Activated B cell treated with CpG ODN at 0.5 μM for 24 hours (primary cell): ENCODE measurements around the gene ABCB6. TPM values are rescaled to one million over a fixed set of nuclear protein-coding genes. Genes with fewer than 3 reads are reported as not detected.

ENCODE experiments used
- ATAC-seq: fragments of 200-7000 bp; cut with Tn5 transposase; one replicate; pipeline ENCODE4 v1.10.0; 2021; ENCODE audit warnings: low read depth, mild to moderate bottlenecking, moderate library complexity
- CTCF ChIA-PET: fragments of 350-600 bp; sonication (Branson Sonifier 250); formaldehyde crosslinking; loops from one replicate; lab custom pipeline; 2021; ENCODE audit warnings: antibody characterized with exemption; lab: Charles Lee
- POLR2A ChIA-PET: fragments of 350-600 bp; sonication (Branson Sonifier 250); formaldehyde crosslinking; loops from one replicate; lab custom pipeline; 2021; ENCODE audit warnings: antibody characterized with exemption; lab: Charles Lee
- DNase-seq: peaks from one replicate; pipeline ENCODE4 v3.0.0; 2022
- H3K27ac Mint-ChIP-seq: one replicate; pipeline ENCODE4 v1.8.0; 2020; ENCODE audit warnings: mixed read lengths
- H3K27me3 Mint-ChIP-seq: one replicate; pipeline ENCODE4 v1.8.0; 2021; ENCODE audit warnings: mixed read lengths
- H3K36me3 Mint-ChIP-seq: one replicate; pipeline ENCODE4 v1.8.0; 2021; ENCODE audit warnings: low read depth, mixed read lengths
- H3K4me1 Mint-ChIP-seq: one replicate; pipeline ENCODE4 v1.8.0; 2021; ENCODE audit warnings: mixed read lengths
- H3K4me3 Mint-ChIP-seq: one replicate; pipeline ENCODE4 v1.8.0; 2020; ENCODE audit warnings: mild to moderate bottlenecking, mixed read lengths
- H3K9me3 Mint-ChIP-seq: one replicate; pipeline ENCODE4 v1.8.0; 2020; ENCODE audit warnings: mixed read lengths
- intact Hi-C: fragments of 100-400 bp; cut with micrococcal nuclease; formaldehyde crosslinking; loops from one replicate; pipeline ENCODE4 v1.15.1; 2024
- total RNA-seq: library from RNA; stranded (reverse); gene quantifications from 2 replicates; pipeline ENCODE4 v1.2.3, GENCODE V29; 2022
- TF ChIP-seq, protein P1 (sequence below): fragments of 200-600 bp; IDR thresholded peaks from one replicate; pipeline ENCODE4 v1.8.0; 2022; ENCODE audit warnings: antibody characterized with exemption, mild to moderate bottlenecking

The ABCB6 gene
- total RNA-seq, result 12.1 and 16.6 TPM in 2 replicates

DNA sequence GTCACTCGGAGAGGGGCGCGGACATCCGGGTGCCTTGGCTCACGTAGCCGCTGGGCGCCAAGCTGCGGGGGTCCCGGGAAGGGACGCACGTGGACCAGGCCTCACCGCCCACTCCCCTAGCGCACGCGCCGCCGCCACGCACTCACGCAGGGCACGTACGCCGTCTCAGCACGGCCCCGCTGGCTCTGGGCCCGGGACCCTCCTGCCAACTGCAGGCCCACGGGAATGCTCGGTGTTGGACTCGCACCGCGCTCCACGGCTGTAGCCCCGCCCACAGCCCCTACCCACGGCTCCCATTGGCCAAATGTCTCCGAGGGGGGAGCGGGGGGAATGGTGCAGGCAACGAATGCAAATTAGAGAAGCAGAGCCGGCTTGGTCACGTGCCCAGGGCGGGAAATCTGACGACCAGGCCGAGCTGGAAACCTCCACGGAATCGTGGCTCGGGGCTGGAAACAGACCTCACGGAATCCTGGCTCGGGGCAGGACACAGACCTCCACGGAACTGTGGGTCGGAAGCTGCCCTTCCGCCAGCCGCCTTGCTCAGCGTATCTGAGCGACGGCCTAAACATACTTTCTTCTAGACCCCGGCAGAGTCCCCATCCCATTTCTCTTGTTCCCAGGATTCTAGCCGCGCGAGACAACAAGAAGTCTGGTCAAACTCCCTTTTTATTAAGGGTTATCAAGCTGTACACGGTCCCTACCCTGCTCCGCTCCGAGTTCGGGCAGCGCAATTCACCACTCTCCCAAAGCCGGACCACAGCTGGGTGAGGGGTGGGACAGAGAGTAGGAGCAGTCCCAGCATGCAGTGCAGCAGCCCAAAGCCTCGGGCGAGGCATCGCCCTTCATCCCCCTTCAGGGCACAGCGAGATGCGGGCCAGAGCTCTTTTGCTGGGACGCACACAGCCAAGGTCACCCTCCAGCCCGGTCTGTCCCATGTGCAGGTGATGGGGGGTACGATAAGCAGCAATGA lies at the start of gene ABCB6:
TSS of gene ABCB6 (minus strand) at position 227 of the 970 bp plus-strand sequence. CDS start 285 bp downstream, outside the sequence.
- TF ChIP-seq, protein P1, sequence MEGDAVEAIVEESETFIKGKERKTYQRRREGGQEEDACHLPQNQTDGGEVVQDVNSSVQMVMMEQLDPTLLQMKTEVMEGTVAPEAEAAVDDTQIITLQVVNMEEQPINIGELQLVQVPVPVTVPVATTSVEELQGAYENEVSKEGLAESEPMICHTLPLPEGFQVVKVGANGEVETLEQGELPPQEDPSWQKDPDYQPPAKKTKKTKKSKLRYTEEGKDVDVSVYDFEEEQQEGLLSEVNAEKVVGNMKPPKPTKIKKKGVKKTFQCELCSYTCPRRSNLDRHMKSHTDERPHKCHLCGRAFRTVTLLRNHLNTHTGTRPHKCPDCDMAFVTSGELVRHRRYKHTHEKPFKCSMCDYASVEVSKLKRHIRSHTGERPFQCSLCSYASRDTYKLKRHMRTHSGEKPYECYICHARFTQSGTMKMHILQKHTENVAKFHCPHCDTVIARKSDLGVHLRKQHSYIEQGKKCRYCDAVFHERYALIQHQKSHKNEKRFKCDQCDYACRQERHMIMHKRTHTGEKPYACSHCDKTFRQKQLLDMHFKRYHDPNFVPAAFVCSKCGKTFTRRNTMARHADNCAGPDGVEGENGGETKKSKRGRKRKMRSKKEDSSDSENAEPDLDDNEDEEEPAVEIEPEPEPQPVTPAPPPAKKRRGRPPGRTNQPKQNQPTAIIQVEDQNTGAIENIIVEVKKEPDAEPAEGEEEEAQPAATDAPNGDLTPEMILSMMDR, result no peak
- H3K27me3 Mint-ChIP-seq, result no peaks in the 10 kb centered on the region
- intact Hi-C loops, result loop anchor here (1.0 to 2.0 kb wide), 8 partner anchors 10 to 76 kb away; partner anchors contain the start of genes ANKZF1, ATG9A, DNAJB2 and GLB1L
- H3K27ac Mint-ChIP-seq, result peak within 1 kb of the TSS; percentile 74
- DNase-seq (peak; percentile 82), ATAC-seq (peak; percentile 95)
- peaks cover 19% of the 10 kb centered on the region for H3K4me1 Mint-ChIP-seq
- H3K4me3 Mint-ChIP-seq, result peak within 1 kb of the TSS; percentile 81
- ChIA-PET POLR2A (interaction anchor here (0.7 to 5.9 kb wide), 16 partner anchors 9 to 322 kb away, joined by 3 to 61 read pairs (median 8); partner anchors contain the start of genes ANKZF1, ATG9A, CNPPD1 and DNAJB2), CTCF (interaction anchor here (0.9 to 4.3 kb wide), 6 partner anchors 36 to 76 kb away, joined by 3 to 25 read pairs (median 3); partner anchors contain the start of gene CNPPD1)
- H3K9me3 Mint-ChIP-seq, result no peaks in the 10 kb centered on the region
- H3K36me3 Mint-ChIP-seq, result peaks cover 49% of the 10 kb centered on the region

DNA sequence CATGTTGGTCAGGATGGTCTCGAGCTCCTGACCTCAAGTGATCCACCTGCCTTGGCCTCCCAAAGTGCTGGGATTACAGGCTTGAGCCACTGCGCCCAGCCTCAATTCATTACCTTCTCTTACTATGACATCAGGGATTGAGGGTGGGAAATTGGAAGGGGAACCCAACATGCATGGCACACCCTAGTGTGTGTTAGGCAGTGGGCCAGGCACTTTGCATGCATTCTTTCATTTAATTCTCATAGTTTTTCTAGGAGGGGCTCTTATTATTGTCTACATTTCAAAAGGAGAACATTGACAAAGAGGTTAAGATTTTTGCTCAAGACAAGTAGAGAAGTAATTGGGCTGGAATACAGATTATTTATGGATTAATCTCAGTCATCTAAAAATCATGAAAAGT lies 49.5 kb upstream of the ABCB6 start:
- no peaks in the 10 kb centered on the region for H3K4me1 Mint-ChIP-seq
- H3K27ac Mint-ChIP-seq, result no peak overlapping the region
- intact Hi-C loops, result no loop called here
- TF ChIP-seq, protein P1, result no peak
- DNase-seq, result no peak
- H3K27me3 Mint-ChIP-seq, result no peaks in the 10 kb centered on the region
- H3K36me3 Mint-ChIP-seq, result no peaks in the 10 kb centered on the region
- ChIA-PET POLR2A (no interaction called here), CTCF (no interaction called here)
- H3K9me3 Mint-ChIP-seq, result no peaks in the 10 kb centered on the region
- no peak overlapping the region for H3K4me3 Mint-ChIP-seq
- ATAC-seq, result no peak

GRCh38 chr2:219266886-219267285 lies 48.1 kb upstream of the ABCB6 start:
- intact Hi-C loops, result no loop called here
- TF ChIP-seq, protein P1, result no peak
- no peaks in the 10 kb centered on the region for H3K9me3 Mint-ChIP-seq
- no peak overlapping the region for H3K4me3 Mint-ChIP-seq
- DNase-seq (no peak), ATAC-seq (no peak)
- ChIA-PET CTCF (no interaction called here), POLR2A (no interaction called here)
- no peak overlapping the region for H3K27ac Mint-ChIP-seq
- no peaks in the 10 kb centered on the region for H3K4me1 Mint-ChIP-seq
- no peaks in the 10 kb centered on the region for H3K27me3 Mint-ChIP-seq
- no peaks in the 10 kb centered on the region for H3K36me3 Mint-ChIP-seq

DNA sequence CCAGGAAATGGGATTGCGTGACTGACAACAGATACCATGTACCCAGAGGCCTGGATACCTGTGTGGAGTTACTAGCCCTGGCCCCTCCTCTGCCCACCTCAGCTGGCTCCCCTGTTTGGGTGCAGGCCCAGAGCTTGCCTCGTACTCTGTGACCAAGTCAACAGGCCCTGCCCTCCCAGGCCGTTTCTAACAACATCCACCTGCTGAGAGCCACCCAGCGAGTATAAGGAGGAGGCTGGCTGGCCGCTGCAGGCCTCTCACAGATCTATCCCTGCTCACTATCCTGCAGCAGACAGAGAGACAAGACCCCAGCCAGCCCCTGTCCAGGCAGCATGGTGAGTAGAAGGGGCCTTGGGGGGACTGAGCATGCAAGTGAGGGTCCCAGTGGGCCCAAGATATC lies 47.5 kb upstream of the ABCB6 start:
- ChIA-PET POLR2A (interaction anchor here (0.6 to 1.2 kb wide), 2 partner anchors 11 to 106 kb away, joined by 5 to 7 read pairs; partner anchors contain the start of gene NHEJ1), CTCF (interaction anchor here (1.2 kb wide), 1 partner anchor 11 kb away, joined by 4 read pairs; no protein-coding TSS in a partner anchor)
- Mint-ChIP-seq H3K27ac (no peak overlapping the region), H3K4me3 (no peak overlapping the region), H3K4me1 (no peaks in the 10 kb centered on the region), H3K36me3 (no peaks in the 10 kb centered on the region), H3K27me3 (no peaks in the 10 kb centered on the region), H3K9me3 (no peaks in the 10 kb centered on the region)
- TF ChIP-seq, protein P1, result no peak
- no peak for ATAC-seq
- intact Hi-C loops, result no loop called here
- DNase-seq, result no peak
